HepG2 (cell line): ENCODE data around the gene C6orf132. TPM values are rescaled to one million over a fixed set of nuclear protein-coding genes. Genes with fewer than 3 reads are reported as not detected.

ENCODE experiments used
- AHR ChIP-seq: IDR thresholded peaks from 2 replicates; pipeline ENCODE4 v1.6.1; 2018; ENCODE audit warnings: missing genetic modification reagents, missing compliant biosample characterization
- FOXP1 ChIP-seq, 2 experiments: fragments of 450-650 bp in 1 of 2; IDR thresholded peaks; 2 replicates each; pipeline ENCODE4 v1.6.1; 2017 to 2018; ENCODE audit warnings: antibody characterized with exemption in 1 of 2
- HDAC1 ChIP-seq: sonication (generic); formaldehyde crosslinking; IDR thresholded peaks from 2 replicates; pipeline ENCODE4 v1.5.1; 2020; ENCODE audit warnings: mild to moderate bottlenecking, missing genetic modification reagents
- HMGXB4 ChIP-seq, 2 experiments: sonication (generic) in 1 of 2; formaldehyde crosslinking in 1 of 2; IDR thresholded peaks; 2 replicates each; pipeline versions ENCODE4 v1.4.0 to v1.6.1; 2018 to 2020; ENCODE audit warnings: missing genetic modification reagents in 2 of 2, borderline replicate concordance in 1 of 2, low read depth in 1 of 2, mild to moderate bottlenecking in 1 of 2, missing biosample characterization in 1 of 2
- NFKB2 ChIP-seq: sonication (generic); formaldehyde crosslinking; IDR thresholded peaks from 2 replicates; pipeline ENCODE4 v1.4.0; 2020; ENCODE audit warnings: missing genetic modification reagents, borderline replicate concordance
- SIN3A ChIP-seq: IDR thresholded peaks from 2 replicates; pipeline ENCODE4 v1.6.1; 2011; ENCODE audit warnings: low read depth, mild to moderate bottlenecking, control low read depth, low read length, borderline replicate concordance
- SP2 ChIP-seq: sonication (generic); formaldehyde crosslinking; IDR thresholded peaks from 2 replicates; pipeline ENCODE4 v1.5.1; 2020; ENCODE audit warnings: mild to moderate bottlenecking, missing genetic modification reagents
- ZFP62 ChIP-seq: sonication (generic); formaldehyde crosslinking; IDR thresholded peaks from 2 replicates; pipeline ENCODE4 v1.4.0; 2020; ENCODE audit warnings: missing genetic modification reagents
- ZNF318 ChIP-seq: sonication (generic); formaldehyde crosslinking; IDR thresholded peaks from 2 replicates; pipeline ENCODE4 v1.4.0; 2020; ENCODE audit warnings: mild to moderate bottlenecking, missing genetic modification reagents
- ZNF530 ChIP-seq: sonication (generic); formaldehyde crosslinking; IDR thresholded peaks from 2 replicates; pipeline ENCODE4 v1.5.0; 2020; ENCODE audit warnings: low read depth, mild to moderate bottlenecking, missing genetic modification reagents
- ZNF572 ChIP-seq: sonication (generic); formaldehyde crosslinking; IDR thresholded peaks from 2 replicates; pipeline ENCODE4 v1.5.1; 2020; ENCODE audit warnings: mild to moderate bottlenecking, missing genetic modification reagents
- ZNF670 ChIP-seq: sonication (generic); formaldehyde crosslinking; IDR thresholded peaks from 2 replicates; pipeline ENCODE4 v1.8.0; 2022; ENCODE audit warnings: mild to moderate bottlenecking, missing genetic modification reagents, borderline replicate concordance
- ZNF792 ChIP-seq: IDR thresholded peaks from 2 replicates; pipeline ENCODE4 v1.6.1; 2016
- polyA plus RNA-seq, 8 experiments: library from polyadenylated mRNA; depleted of rRNA in 3 of 8; stranded (reverse) in 7 of 8; unstranded in 1 of 8; fragments of >200 nt; fragmentation: Illumina TruSeq in 4 of 8; extraction: Trizol in 4 of 8; gene quantifications; 2 replicates each; pipeline versions ENCODE4 v1.2.1 to v1.2.3, GENCODE V29; 2011 to 2016; ENCODE audit warnings: low read depth in 4 of 8, missing spikeins in 1 of 8, mixed read lengths in 1 of 8; ENCODE audit not compliant: insufficient read depth in 1 of 8
- total RNA-seq, 5 experiments: library from RNA; depleted of rRNA; stranded (reverse); fragments of >200 nt; fragmentation: Illumina TruSeq; extraction: Trizol; gene quantifications; 2 replicates each; pipeline ENCODE4 v1.2.3, GENCODE V29; 2016; ENCODE audit warnings: low read depth in 1 of 5

Gene C6orf132
- total and polyA plus RNA-seq, 2 of the 13 experiments (the other 11 are each of a cell fraction or from before 2014, with no cell fraction given) = 0.78 to 3.0 TPM

GRCh38 chr6:42136508-42137193, 5.8 kb downstream of the C6orf132 start (continued):
- TF ChIP-seq ZNF318 (CRISPR knock-in tag) (no peak), ZNF530 (no peak), ZNF572 (CRISPR knock-in tag) (peak; percentile 77; the same call in 1 of the 2 replicates), ZNF670 (CRISPR knock-in tag) (no peak), NFKB2 (no peak), ZNF792 (CRISPR knock-in tag) (no peak), SIN3A (peak; percentile 23; the same call in 1 of the 2 replicates), FOXP1 (IDR thresholded peaks at IDR 0.05) (no peak), FOXP1 (CRISPR knock-in tag; IDR thresholded peaks at IDR 0.05) (0 out of 2 replicates have a peak, but pooled peaks have one; percentile 22), AHR (CRISPR knock-in tag) (peak; percentile 32; the same call in 1 of the 2 replicates), HMGXB4 (CRISPR knock-in tag; IDR thresholded peaks at IDR 0.05; ENCODE audit: borderline replicate concordance in 1 of 2, low read depth in 1 of 2) (peak in 1 of 2 experiments; percentile 37; a peak in 1 of 4 replicates), SP2 (0 out of 2 replicates have a peak, but pooled peaks have one; percentile 1), ZFP62 (CRISPR knock-in tag) (no peak), HDAC1 (0 out of 2 replicates have a peak, but pooled peaks have one; percentile 16)
